ENCODE data around the gene CLPTM1L.
A peak's percentile ranks its signal among the peaks of the same experiment; 100 is the strongest.
"Not testable (repeated sequence)": the region's sequence is repeated elsewhere in the genome, so short reads cannot be mapped to it uniquely, and the experiment has no call there.

The CLPTM1L gene

GRCh38 chr5:1330146-1330846, 14.6 kb downstream of the CLPTM1L start:
- H3K36me3 ChIP-seq (ENCODE audit: insufficient read depth, low read length) = peaks cover 41% of the 10 kb centered on the region
- no peak for TF ChIP-seq POLR2AphosphoS5 (IDR thresholded peaks at IDR 0.05; ENCODE audit: borderline replicate concordance, low read depth, low read length)
- TF ChIP-seq FOXP2 (optimal IDR thresholded peaks at IDR 0.05; ENCODE audit: control extremely low read depth, extremely low read length, insufficient read depth) = no peak
- TF ChIP-seq EZH2 (IDR thresholded peaks at IDR 0.05) = no peak
- H3K4me3 ChIP-seq = no peak overlapping the region
- no peak overlapping the region for H3K9ac ChIP-seq (ENCODE audit: insufficient read length)
- no peaks in the 10 kb centered on the region for H3K9me3 ChIP-seq (ENCODE audit: low read depth, low read length)
- H3K27ac ChIP-seq = peak overlapping the region; percentile 99
- no peak for DNase-seq (ENCODE audit: low read depth, low spot score)

GRCh38 chr5:1329111-1329579, 15.8 kb downstream of the CLPTM1L start:
- H3K4me3 ChIP-seq = peak overlapping the region; percentile 61
- no peak for DNase-seq (ENCODE audit: low read depth, low spot score)
- H3K9me3 ChIP-seq (ENCODE audit: low read depth, low read length) = no peaks in the 10 kb centered on the region
- peak overlapping the region; percentile 99 for H3K27ac ChIP-seq
- TF ChIP-seq FOXP2 (optimal IDR thresholded peaks at IDR 0.05; ENCODE audit: control extremely low read depth, extremely low read length, insufficient read depth) (no peak), EZH2 (IDR thresholded peaks at IDR 0.05) (no peak), POLR2AphosphoS5 (IDR thresholded peaks at IDR 0.05; ENCODE audit: borderline replicate concordance, low read depth, low read length) (no peak)
- peaks cover 44% of the 10 kb centered on the region for H3K36me3 ChIP-seq (ENCODE audit: insufficient read depth, low read length)
- H3K9ac ChIP-seq (ENCODE audit: insufficient read length) = peak overlapping the region; percentile 19

GRCh38 chr5:1328237-1329110, 16.4 kb downstream of the CLPTM1L start:
- Histone ChIP-seq H3K27ac (peak overlapping the region; percentile 99), H3K36me3 (ENCODE audit: insufficient read depth, low read length) (peaks cover 44% of the 10 kb centered on the region), H3K4me3 (peak overlapping the region; percentile 61), H3K9ac (ENCODE audit: insufficient read length) (peak overlapping the region; percentile 45)
- not testable (repeated sequence) for H3K9me3 ChIP-seq (ENCODE audit: low read depth, low read length)
- DNase-seq (ENCODE audit: low read depth, low spot score) = peak; percentile 71

DNA sequence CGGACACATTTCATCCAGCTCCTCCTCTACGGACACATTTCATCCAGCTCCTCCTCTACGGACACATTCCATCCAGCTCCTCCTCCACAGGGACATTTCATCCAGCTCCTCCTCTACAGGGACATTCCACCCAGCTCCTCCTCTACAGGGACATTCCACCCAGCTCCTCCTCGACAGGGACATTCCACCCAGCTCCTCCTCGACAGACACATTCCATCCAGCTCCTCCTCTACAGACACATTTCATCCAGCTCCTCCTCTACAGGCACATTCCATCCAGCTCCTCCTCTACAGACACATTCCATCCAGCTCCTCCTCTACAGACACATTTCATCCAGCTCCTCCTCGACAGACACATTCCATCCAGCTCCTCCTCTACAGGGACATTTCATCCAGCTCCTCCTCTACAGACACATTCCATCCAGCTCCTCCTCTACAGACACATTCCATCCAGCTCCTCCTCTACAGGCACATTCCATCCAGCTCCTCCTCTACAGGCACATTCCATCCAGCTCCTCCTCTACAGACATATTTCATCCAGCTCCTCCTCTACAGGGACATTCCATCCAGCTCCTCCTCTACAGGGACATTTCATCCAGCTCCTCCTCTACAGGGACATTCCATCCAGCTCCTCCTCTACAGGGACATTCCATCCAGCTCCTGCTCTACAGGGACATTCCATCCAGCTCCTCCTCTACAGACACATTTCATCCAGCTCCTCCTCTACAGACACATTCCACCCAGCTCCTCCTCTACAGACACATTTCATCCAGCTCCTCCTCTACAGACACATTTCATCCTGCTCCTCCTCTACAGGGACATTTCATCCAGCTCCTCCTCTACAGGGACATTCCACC, 17.8 kb downstream of the CLPTM1L start:
- H3K9me3 ChIP-seq (ENCODE audit: low read depth, low read length) = not testable (repeated sequence)
- DNase-seq (ENCODE audit: low read depth, low spot score) = peak; percentile 78
- Histone ChIP-seq H3K36me3 (ENCODE audit: insufficient read depth, low read length) (peaks cover 45% of the 10 kb centered on the region), H3K27ac (peak overlapping the region; percentile 99), H3K9ac (ENCODE audit: insufficient read length) (peak overlapping the region; percentile 73), H3K4me3 (peak overlapping the region; percentile 70)

DNA sequence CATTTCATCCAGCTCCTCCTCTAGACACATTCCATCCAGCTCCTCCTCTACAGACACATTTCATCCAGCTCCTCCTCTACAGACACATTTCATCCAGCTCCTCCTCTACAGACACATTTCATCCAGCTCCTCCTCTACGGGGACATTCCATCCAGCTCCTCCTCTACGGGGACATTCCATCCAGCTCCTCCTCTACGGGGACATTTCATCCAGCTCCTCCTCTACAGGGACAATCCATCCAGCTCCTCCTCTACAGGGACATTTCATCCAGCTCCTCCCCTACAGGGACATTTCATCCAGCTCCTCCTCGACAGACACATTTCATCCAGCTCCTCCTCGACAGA, 18.4 kb downstream of the CLPTM1L start:
- Histone ChIP-seq H3K9ac (ENCODE audit: insufficient read length) (peak overlapping the region; percentile 73), H3K4me3 (peak overlapping the region; percentile 70), H3K27ac (peak overlapping the region; percentile 99), H3K36me3 (ENCODE audit: insufficient read depth, low read length) (peaks cover 48% of the 10 kb centered on the region)
- DNase-seq (ENCODE audit: low read depth, low spot score); H3K9me3 ChIP-seq (ENCODE audit: low read depth, low read length): not testable (repeated sequence)

DNA sequence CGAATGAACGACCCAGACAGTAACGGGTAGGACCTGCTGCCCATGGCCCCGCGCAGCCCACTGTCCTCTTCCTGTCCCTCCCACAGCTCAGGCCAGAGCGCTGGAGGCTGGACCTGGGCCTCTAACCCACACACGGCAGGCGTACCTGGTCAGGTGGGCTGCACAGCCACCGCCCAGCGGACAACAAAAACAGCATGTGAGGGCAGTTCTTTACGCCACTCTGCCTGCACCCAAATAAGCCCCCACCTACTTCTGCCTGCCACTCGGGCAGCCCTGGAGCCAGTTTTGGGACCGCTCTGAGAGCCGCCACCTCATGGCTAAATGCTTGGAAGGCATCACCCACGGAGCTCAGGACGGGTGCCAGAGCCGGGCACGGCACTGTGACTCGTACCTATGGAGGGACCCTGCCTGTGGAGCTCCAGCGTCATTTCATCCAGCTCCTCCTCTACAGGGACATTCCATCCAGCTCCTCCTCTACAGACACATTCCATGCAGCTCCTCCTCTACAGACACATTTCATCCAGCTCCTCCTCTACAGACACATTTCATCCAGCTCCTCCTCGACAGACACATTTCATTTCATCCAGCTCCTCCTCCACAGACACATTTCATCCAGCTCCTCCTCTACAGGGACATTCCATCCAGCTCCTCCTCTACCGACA, 18.9 kb downstream of the CLPTM1L start:
- H3K27ac ChIP-seq = peak overlapping the region; percentile 99
- no peak for DNase-seq (ENCODE audit: low read depth, low spot score)
- peak overlapping the region; percentile 47 for H3K9ac ChIP-seq (ENCODE audit: insufficient read length)
- H3K4me3 ChIP-seq = peak overlapping the region; percentile 70
- no peaks in the 10 kb centered on the region for H3K9me3 ChIP-seq (ENCODE audit: low read depth, low read length)
- TF ChIP-seq FOXP2 (optimal IDR thresholded peaks at IDR 0.05; ENCODE audit: control extremely low read depth, extremely low read length, insufficient read depth) (no peak), EZH2 (IDR thresholded peaks at IDR 0.05) (no peak), POLR2AphosphoS5 (IDR thresholded peaks at IDR 0.05; ENCODE audit: borderline replicate concordance, low read depth, low read length) (no peak)
- H3K36me3 ChIP-seq (ENCODE audit: insufficient read depth, low read length) = peaks cover 53% of the 10 kb centered on the region

- Histone ChIP-seq H3K36me3 (ENCODE audit: insufficient read depth, low read length) (peaks cover 53% of the 10 kb centered on the region), H3K9ac (ENCODE audit: insufficient read length) (peak overlapping the region; percentile 47), H3K4me3 (no peak overlapping the region), H3K27ac (peak overlapping the region; percentile 99), H3K9me3 (ENCODE audit: low read depth, low read length) (no peaks in the 10 kb centered on the region)
- no peak for DNase-seq (ENCODE audit: low read depth, low spot score)
- no peak for TF ChIP-seq EZH2 (IDR thresholded peaks at IDR 0.05)
- TF ChIP-seq POLR2AphosphoS5 (IDR thresholded peaks at IDR 0.05; ENCODE audit: borderline replicate concordance, low read depth, low read length) = no peak
- TF ChIP-seq FOXP2 (optimal IDR thresholded peaks at IDR 0.05; ENCODE audit: control extremely low read depth, extremely low read length, insufficient read depth) = no peak
Measured at GRCh38 chr5:1325191-1325741, 19.6 kb downstream of the CLPTM1L start.

GRCh38 chr5:1324719-1325190, 20.1 kb downstream of the CLPTM1L start:
- DNase-seq (ENCODE audit: low read depth, low spot score) = no peak
- Histone ChIP-seq H3K9me3 (ENCODE audit: low read depth, low read length) (no peaks in the 10 kb centered on the region), H3K36me3 (ENCODE audit: insufficient read depth, low read length) (peaks cover 54% of the 10 kb centered on the region), H3K4me3 (no peak overlapping the region), H3K9ac (ENCODE audit: insufficient read length) (no peak overlapping the region), H3K27ac (no peak overlapping the region)
- TF ChIP-seq POLR2AphosphoS5 (IDR thresholded peaks at IDR 0.05; ENCODE audit: borderline replicate concordance, low read depth, low read length) (no peak), EZH2 (IDR thresholded peaks at IDR 0.05) (no peak), FOXP2 (optimal IDR thresholded peaks at IDR 0.05; ENCODE audit: control extremely low read depth, extremely low read length, insufficient read depth) (no peak)
